HG02943 (cell line): ENCODE data around the gene MBNL1.

Source experiments
- ATAC-seq: cut with Tn5 transposase; IDR thresholded peaks from one replicate; pipeline ENCODE4 v1.9.1; 2021; ENCODE audit warnings: mild to moderate bottlenecking, low read depth, moderate library complexity; ENCODE audit not compliant: unreplicated experiment

The MBNL1 gene

DNA sequence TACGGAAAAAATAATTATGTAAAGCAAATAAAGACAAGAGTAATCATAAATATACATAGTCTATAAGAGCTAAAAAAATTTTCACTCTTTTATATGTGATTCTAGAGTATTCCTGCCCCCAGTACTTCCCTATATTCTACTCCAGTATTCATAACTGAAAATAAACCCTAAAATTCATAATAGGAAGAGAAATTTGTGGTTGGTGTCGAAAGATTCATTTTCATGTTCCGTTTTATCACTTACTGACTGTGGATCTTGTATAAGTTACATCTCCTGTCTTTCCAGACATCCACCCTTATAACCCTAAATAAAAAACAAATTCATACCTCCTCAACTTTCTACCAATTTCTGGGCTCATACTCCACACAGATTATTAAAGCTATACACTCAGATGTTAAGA is 16.0 kb upstream of the MBNL1 start:
- ATAC-seq: no peak

- ATAC-seq: no peak
These were observed 15.2 kb upstream of the MBNL1 start for GRCh38 chr3:152253514-152253913.

- ATAC-seq: no peak
These were observed 14.7 kb upstream of the MBNL1 start for GRCh38 chr3:152254041-152254440.

DNA sequence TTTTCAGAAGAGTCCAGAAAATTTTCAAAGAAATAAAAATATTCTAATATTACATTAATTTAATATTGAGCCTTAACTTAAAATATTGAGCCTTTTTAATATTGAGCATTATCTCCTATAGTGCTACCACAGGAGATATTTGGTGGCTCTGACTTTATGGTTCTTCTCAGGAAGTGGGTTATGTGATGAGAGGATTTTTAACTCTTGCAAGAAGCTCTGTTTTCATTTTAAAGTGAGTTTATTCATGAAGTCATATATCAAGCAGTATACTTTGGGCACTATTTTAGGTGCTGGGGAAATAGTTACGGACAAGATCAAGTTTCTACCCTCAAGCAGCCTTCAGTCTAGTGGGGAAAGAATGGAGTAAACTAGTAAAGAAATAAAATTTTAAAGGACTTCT is 13.4 kb upstream of the MBNL1 start:
- ATAC-seq: no peak

DNA sequence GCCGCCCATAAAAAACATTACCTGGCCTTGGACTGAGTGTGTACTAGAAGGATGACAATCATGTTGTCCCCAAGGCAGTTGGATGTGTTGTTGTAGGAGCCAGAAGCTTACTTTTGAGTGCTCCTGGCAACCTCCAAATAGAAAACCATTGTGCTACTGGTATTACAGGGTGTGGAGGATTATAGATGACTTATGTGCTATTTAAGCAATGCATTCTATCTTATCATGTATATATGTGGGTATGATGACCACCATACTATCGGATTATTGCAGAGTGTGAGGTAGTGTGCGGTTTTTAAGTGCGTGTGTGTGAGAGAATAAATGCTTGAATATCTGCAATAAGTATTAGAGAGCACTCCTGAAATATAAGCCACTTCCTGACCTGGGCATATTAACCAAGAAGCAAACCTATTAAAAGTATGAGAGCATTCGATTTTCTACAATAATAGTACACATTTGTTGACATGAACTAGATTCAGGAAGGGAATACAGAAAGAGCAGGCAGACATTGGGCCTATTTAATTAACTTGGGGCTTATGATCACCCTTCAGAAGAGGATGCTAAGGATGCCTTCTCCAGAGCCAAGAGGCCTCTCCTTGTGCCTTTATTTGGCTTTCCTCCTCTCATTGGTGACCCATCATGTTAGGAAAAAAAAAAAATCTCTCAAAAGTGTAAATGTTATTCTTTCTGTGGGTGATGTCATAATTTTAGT is 11.7 kb upstream of the MBNL1 start:
- no peak for ATAC-seq

DNA sequence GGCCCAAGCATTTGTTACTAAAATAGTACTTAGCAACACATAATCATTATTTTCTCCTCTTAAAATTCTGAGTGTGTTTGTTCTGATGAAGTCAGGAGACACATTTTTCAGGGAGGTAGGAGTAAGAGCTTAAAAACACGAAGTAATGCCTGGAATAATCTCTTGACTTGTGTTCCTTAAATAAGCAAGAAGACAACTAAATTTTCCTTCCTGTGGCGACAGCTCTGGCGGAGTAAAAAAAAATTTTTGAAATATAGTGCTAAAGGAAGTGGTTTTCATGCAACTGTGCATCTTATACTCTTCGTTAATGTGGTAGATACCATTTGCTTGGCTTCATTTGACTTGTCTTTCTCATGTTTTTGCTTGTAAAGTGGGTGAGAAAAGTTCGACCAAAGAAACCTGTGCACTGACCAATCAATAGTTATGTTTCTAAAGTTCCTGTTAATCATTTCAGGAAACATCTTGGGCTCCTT is 11.1 kb upstream of the MBNL1 start:
- ATAC-seq: peak; percentile 88

- peak; percentile 37 for ATAC-seq
These were observed 10.0 kb upstream of the MBNL1 start for GRCh38 chr3:152258448-152259393.

- no peak for ATAC-seq
These were observed 9.3 kb upstream of the MBNL1 start for GRCh38 chr3:152259468-152259867.

GRCh38 chr3:152260026-152260425 is 8.7 kb upstream of the MBNL1 start:
- ATAC-seq: no peak

- ATAC-seq: no peak
These were observed 8.2 kb upstream of the MBNL1 start for GRCh38 chr3:152260529-152260928.

DNA sequence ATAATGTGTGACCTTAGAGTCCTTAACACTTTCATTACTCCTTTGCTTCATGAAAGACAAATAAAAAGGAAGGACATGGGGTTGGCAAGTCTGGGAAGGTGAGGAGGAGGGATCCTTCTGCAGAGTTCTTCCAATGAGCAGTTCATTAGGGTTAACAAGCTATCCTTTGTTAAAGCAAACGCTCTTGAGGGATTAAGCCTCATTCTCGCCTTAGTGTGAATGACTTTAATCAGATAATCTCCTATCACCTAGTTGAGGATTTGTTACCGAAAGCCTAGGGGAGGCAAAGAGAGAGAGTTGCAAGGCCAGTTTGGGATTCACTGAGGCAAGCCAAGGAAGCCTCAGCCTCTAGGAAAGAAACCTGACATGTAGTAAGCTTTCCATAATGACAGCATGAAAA is 7.4 kb upstream of the MBNL1 start:
- no peak for ATAC-seq

- ATAC-seq: no peak
These were observed 5.0 kb upstream of the MBNL1 start for GRCh38 chr3:152263711-152264110.

DNA sequence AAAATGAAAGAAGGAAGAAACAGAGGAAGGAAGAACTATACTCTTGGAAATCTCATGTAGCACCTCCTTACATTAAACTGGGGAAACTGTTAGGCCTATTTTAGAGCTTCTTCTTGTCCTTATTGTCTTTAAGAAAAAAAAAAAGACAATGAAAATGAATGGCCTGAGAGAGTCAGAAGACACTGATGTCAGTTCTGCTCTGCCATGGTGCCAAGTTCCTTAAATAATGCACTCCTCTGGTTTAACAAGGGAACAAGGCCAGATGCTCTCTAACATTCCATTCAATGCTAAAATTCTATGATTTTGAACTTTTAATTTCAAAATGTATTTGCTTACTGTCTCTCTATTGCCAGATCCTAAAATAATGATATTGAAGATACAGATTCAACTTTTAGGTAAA is 4.4 kb upstream of the MBNL1 start:
- ATAC-seq: no peak

- no peak for ATAC-seq
These were observed 2.3 kb upstream of the MBNL1 start for GRCh38 chr3:152266221-152266995.

DNA sequence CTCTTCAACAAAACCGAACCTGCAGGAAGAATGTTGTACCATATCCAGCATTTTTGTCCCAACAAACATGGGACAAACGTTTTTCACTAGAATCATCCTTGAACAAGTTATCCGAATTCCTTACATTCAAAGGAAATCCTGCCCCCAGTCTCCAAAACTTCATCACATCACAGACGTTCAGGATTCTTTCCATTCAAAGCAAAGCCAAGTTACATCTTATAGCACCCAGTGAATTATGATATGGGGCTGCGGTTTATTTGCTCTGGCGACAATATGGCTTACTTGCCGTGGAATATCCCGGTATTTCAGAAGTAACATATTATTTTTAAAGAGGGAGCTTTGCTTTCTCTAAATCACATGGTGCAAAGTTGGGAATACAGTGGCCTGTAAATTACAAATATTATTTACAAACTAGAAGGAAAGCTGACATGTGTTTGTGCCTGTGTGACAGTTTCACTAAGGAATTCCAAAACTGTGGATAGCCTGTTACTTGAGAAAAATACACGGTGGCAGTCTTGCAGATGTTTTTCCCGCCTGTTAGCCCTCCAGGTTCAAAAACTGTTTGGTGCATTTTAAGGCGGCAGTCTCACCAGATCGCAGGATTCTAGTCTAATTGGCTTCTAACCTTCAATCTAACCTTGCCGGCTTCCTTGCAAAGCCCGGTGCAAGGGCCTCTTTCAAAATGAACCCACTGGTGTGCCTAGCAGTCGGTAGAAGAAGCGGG is 736 bp upstream of the MBNL1 start:
- no peak for ATAC-seq

DNA sequence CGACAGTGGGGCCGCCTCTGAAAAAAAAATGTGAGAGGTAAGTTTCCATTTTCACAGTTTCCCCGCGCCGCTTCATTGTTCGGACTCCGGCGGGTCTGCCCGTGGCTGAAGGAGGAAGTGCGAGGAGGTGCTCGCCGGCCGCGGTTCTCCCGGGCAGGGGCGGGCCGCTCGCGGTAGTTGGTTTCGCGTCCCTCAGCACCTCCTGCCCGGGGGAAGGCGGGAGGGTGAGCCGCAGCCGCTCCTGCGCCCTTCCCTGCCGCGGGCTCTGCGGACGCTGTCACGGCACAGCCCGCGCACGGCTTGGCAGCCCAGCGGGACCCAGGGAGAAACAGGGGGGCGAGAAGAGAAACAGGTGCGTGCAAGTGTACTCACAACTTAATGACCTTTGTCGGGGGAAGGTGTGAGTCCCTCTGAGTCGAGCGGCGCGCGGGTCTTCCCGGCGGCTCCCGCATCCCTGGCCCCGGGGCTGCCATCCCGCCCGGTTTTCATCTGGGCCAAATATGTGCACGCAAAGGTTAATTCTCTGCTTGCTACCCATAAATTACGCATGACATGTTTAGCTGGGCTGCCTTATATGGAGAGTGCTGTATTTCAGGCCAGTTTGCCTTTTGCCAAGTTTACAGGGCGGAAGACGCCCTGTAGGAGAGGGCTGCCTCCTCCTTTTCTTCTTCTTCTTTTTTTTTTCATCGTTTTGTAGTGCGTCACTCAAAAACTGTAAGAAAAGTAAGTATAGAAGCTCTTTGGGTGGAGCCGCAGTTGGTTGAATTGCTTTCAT is 514 bp downstream of the MBNL1 start:
- ATAC-seq: peak; percentile 63

GRCh38 chr3:152269831-152270734 is 1.4 kb downstream of the MBNL1 start:
- ATAC-seq: no peak

DNA sequence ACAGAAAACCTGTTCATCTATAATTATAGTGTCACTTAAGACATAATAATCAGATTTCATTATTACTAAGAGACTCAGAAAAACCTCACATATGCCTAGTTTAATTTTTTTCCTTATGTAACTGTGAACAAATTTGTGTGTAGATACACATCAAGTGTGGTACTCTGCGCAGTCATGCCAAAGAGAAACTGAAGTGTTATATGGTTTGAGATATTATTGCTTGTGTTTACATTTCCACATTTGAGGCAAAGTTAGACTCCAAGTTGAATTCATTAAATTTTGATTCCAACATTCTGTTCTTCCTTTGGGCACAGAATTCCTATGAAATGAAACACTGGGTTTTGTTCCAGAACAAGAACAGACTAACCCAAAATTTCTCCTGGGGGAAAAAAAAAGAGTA is 2.2 kb downstream of the MBNL1 start:
- ATAC-seq: no peak
